Fibroblast of gingiva (primary cell): Measurements from ENCODE around the gene C16orf96.

ENCODE experiments used
- DNase-seq: peaks from one replicate; pipeline ENCODE4 v3.0.0-alpha.2; 2011; ENCODE audit warnings: low read depth

Gene C16orf96

GRCh38 chr16:4649744-4650442 lies 93.8 kb downstream of the C16orf96 start:
- DNase-seq = no peak
